ENCODE data around the gene CCDC170.
"Not testable (repeated sequence)": the region's sequence is repeated elsewhere in the genome, so short reads cannot be mapped to it uniquely, and the experiment has no call there.

Gene CCDC170

DNA sequence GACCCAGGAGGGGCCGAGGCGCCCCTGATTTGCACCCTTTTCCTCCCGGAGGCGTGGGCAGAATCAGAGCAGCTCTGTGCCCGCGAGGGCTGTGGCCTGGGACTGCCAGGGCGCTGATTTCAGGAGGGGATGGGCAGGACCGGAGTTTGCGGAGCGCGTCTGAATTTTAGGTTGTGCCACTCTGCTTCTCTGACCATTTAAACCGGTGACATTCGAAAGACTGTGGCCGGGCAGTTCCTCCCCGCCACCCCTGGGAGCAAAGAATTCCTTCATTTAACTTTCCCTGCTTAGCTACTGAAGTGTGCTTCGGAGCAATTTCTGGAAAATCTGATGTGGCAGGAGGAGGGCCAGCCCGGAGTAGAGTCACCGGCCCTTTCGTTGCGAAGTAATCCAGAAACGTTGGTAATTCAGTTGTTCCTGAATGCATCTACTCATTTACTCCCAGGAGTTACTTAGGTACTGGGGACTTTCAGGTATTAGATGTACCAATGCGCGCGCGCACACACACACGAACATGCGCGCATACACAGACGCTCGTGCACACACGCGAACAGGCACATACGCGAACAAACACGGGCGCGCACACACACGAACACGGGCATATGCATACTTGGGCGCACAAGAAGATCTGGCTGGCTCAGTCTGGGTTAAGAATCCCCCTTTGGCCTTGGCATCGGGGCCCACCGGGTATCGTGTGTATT, 568 bp downstream of the CCDC170 start:
- DNase-seq (ENCODE audit: low spot score) (no peak), FAIRE-seq (no peak)

DNA sequence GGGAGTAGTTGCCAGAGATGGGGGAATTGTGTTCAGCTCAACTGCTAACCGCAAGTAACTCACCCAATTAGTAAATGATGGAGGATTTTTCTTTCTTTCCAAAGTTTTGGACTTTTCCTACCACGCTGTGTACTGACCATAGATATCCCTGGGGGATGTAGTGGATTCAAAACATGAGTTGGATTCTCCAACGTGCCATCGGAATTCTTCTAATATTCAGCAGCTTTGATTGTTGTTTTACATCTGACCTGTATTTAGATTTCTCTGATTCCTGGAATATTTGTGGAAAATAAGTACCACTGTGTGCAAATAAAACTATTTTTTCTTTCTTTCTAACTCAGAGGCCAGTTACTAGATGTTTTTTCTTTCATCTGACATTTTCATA, 1.1 kb downstream of the CCDC170 start:
- no peak for FAIRE-seq
- DNase-seq (ENCODE audit: low spot score), result no peak

DNA sequence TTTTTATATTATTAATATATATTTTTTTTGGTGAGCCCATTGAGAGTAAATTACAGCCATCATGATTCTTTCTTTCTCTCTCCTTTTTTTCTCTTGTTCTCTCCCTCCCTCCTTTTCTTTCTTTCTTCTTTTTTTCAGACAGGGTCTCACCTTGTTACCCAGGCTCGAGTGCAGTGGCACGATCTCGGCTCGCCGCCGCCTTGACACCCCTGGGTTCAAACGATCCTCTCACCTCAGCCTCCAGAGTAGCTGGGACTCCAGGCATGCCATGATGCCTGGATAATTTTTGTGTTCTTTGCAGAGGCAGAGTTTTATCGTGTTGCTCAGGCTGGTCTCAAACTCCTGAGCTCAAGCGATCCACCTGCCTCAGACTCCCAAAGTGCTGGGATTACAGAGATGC, 1.6 kb downstream of the CCDC170 start:
- no peak for FAIRE-seq
- no peak for DNase-seq (ENCODE audit: low spot score)

DNA sequence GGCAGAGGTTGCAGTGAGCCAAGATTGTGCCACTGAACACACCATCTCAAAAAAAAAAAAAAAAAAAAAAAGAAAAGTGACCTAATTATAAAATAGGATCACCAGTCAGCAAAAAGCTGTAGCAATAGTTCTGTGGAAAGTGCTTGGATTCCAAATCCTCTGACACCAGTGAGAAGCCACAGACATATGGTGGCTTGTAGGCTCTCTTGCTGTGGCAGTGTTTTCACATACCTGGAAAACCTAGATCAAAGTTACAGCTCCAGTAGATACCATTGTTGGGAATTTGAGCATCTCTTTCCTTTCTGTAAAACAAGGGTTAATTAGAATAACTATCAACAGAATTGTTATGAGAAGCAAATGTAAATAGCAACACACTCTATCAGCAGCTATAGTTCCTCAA, 4.1 kb downstream of the CCDC170 start:
- no peak for FAIRE-seq
- DNase-seq (ENCODE audit: low spot score), result no peak

DNA sequence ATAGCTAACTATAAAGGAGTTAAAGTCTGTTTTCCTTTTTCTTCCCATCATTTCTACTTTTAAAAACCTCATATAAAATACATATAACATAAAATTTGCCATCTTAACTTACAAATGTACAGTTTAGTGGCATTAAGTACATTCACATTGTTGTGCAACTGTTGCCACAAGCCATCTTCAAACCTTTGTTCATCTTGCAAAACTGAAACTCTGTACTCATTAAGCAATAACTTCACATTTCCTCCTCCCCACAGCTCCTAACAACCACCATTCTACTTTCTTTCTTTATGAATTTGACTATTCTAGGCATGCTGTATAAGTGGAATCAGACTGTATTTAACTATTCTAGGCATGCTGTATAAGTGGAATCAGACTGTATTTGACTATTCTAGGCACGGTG, 4.5 kb downstream of the CCDC170 start:
- DNase-seq (ENCODE audit: low spot score) (no peak), FAIRE-seq (no peak)

DNA sequence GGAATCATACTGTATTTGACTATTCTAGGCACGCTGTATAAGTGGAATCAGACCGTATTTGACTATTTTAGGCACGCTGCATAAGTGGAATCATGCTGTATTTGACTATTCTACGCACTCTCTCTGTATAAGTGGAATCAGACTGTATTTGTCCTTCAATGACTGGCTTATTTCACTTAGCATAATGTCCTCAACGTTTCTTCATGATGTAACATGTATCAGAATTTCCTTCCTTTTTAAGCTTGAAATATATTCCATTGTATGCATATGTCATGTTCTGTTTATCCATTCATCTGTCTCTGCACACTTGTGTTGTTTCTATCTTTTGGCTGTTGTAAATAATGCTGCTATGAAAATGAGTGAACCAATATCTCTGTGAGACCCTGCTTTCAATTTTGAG, 5.7 kb downstream of the CCDC170 start:
- FAIRE-seq (no peak), DNase-seq (ENCODE audit: low spot score) (no peak)

DNA sequence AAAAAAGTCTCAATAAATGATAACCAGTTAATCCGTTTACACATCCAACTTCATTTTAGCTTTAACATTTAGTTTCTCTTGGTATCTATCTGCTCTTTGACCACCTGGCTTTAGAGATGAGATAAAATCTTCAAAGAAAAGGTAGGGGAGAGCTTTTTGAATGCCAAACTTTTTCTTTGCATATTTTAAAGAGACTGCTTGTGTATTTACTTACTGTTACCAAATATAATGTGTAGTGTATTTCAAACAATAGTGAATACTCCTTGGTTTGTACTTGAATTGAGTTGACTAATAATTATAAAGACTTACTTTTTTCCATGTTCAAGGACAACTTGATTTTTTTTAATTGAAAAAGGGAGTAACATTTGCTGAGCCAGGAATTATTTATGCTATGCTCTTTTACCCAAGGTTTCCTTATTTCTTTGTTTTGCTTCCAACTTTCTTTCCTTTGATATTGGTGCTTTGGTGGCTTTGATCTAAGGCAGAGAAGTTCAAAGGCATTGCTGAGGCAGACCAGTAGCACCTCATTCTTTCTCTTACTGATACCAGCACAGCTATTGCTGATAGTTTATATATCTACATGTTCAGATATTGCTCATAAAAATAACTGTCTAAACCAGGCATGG, 7.8 kb downstream of the CCDC170 start:
- FAIRE-seq (no peak), DNase-seq (ENCODE audit: low spot score) (no peak)

DNA sequence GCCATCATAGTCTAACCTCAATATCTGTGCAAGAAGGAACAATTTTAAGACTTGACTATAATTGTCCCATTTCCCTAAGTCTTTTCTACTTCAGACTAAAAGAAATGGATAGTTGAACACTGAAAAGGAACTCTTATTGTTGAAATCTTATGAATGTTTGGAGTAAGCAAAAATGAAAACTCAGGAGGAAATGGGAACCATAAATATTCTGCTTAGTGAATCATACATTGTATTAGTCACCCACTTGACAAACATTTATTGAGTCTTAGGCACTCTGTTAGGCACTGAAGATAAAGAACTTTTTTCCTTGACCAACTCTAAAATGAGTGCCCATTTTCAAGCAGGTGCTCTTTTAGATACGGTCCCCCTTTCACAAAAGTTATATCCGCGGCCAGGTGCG, 8.7 kb downstream of the CCDC170 start:
- DNase-seq (ENCODE audit: low spot score) (no peak), FAIRE-seq (no peak)

DNA sequence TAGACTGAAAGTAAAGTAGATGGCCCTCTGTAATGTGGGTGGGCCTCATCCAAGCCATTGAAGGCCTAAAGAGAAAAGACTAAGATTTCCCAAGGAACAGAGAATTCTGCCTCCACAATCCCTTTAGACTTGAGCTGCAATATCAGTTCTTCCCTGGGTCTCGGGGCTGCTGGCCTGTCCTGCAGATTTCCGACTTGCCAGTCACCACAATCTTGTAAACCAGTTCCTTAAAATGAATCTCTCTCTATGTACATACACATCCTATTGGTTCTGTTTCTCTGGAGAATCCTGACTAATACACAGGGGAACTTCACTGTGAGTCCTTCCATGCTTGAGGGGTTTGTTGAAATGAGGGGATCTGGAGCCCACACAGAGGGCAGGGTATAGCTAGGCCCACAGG, 12.9 kb downstream of the CCDC170 start:
- no peak for FAIRE-seq
- no peak for DNase-seq (ENCODE audit: low spot score)

DNA sequence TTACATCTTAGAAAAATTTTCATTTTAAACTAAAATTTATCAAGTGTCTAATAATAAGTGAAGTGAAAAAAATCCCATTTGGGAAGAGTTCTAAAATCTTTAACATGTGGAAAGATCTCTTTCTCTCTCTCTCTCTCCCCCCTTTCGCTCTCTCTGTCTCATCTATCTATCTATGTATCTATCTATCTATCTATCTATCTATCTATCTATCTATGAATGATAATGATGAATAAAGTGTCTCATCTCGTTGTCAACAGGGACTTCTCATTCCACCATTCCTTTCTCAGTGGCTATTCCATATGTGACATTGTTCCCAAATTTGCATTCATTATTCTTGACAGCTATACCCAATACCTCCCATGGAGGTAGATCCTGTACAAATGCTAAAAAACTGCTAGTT, 15.2 kb downstream of the CCDC170 start:
- FAIRE-seq, result no peak
- DNase-seq (ENCODE audit: low spot score), result no peak

DNA sequence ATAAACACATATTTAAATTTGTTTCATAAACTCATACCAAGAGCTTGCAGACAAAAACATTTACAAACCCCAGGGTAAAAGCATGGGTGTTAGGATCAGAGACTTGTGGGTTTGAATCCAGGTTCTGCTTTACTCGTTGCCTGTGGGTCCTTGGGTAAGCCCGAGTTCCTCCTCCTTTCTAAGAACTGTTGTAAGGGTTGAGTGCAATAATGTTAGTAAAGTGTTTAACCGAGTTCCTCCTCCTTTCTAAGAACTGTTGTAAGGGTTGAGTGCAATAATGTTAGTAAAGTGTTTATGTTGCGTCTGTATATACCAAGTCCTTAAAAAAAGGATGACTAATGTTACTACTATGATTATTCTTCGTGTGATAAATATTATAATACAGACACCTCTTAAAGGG, 18.7 kb downstream of the CCDC170 start:
- FAIRE-seq (no peak), DNase-seq (ENCODE audit: low spot score) (no peak)

DNA sequence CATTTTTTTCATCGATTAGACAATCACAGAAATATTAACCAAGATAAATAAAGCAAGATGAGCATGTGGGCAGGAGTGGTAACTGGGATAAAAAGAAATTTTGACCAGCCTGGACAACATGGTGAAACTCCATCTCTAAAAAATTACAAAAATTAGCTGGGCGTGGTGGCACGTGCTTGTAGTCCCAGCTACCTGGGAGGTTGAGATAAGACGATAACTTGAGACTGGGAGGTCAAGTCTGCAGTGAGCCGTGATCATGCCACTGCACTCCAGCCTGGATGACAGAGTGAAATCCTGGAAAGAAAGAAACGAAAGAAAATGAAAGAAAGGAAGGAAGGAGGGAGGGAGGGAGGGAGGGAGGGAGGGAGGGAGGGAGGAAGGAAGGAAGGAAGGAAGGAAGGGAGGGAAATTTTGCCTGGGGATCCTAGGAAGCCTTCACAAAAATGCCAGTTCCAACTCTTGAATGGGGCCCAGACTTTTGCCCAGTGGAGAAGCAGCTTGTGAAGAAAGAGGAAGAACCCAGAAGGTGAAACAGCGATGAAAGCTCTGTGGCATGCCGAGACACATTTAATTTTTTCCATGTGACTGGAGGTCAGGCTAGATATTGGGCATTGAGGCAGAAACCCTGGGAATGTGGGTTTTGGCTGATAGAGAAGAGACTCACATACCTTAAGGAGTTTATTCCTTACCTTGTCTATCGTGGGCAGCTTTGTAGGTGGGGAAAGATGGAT, 20.3 kb downstream of the CCDC170 start:
- DNase-seq (ENCODE audit: low spot score) (no peak), FAIRE-seq (no peak)

DNA sequence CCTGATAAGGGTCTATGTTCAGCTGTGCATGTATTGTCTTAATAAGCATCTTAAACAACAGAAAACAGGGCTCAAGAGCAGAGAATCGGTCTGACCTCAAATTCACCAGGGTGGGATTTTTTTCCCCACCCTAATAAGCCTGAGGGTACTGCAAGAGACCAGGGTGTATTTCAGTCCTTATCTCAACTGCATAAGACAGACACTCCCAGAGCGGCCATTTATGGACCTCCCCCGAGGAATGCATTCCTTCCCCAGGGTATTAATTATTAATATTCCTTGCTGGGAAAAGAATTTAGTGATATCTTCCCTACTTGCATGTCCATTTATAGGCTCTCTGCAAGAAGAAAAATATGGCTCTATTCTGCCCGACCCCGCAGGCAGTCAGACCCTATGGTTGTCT, 25.2 kb downstream of the CCDC170 start:
- DNase-seq (ENCODE audit: low spot score); FAIRE-seq: not testable (repeated sequence)

DNA sequence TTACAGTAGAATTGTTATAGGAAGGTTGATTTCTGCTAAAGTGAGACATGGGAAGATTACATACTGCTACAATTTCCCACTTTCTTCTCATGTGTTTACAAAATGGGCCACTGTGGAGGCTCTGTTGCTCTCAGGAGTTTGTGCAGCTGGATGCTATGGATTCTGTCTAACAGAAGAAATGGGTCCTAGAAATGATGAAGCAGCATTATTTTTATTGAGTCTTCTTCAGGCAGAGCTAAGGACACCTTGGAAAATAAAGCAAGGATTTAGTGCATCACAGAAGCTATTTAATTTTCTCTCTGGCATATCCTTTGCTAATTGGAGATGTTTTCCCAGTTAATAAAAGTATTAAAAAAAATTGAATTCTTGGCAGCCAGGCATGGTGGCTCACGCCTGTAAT, 29.2 kb downstream of the CCDC170 start:
- DNase-seq (ENCODE audit: low spot score), result no peak
- no peak for FAIRE-seq

DNA sequence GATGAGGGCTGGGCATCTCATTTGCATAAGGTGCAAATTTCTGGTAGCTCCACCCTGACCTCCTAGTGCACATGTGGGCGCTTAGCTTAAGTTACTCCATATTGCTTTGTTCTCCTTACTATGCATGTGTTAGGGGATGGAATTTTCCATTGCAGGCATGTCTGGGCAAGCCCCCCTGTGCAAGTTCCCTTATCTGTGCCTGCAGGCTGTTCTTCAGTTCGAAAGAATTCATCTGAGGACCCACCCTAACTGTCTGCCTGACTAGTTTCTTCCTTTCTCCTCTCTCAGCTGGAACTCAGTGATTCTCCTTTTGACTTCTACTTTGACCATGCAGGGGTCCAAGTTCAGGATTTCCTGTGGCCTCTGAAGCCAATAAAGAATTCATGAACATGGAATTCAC, 30.2 kb downstream of the CCDC170 start:
- DNase-seq (ENCODE audit: low spot score) (no peak), FAIRE-seq (no peak)

DNA sequence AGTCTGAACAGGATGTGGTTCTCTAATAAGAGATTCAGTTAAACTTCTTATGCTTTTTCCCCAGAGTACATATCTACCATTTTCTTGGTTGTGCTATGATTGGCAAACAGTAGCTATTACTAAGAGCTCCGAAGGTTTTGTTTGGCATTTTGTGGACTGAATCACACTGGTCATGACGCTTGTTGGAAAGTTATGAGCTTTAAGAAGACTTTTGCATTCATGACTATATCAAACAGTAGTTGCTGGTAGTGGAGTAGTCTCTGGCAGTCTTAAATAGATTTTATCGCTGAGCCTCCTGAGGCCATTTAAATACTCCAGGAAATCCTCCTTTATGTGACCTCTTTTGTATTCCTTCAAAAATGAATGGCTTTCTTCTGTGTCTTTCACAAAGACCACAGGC, 40.8 kb downstream of the CCDC170 start:
- FAIRE-seq (no peak), DNase-seq (ENCODE audit: low spot score) (no peak)

DNA sequence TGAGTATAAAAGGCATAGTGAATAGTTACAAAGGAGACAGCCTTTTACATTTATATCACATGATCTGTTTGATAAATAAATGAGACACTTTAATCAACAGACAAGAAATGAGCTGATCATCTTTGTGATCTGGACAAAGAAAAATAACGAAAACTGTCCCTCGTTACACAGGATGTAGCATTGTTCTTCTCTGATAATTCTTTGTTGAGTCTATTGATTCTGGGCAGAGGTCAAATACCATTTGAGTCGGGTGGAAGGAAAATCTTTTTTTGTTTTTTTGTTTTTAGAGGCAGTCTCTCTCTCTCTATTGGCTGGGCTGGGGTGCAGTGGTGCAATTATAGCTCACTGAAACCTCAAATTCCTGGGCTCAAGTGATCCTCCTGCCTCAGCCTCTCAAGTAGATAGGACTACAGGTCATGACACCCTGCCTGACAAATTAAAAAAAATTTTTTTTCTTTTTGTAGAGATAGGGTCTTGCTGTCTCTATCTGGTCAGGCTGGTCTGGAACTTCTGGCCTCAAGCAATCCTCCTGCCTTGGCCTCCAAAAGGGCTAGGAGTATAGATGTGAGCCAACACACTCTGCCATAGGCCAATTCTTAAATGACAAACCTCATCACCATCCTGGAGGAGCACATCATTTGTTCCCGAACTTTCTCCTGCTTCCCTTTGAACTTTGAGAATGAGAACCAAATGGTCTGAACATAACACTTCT, 41.8 kb downstream of the CCDC170 start:
- DNase-seq (ENCODE audit: low spot score), result no peak

DNA sequence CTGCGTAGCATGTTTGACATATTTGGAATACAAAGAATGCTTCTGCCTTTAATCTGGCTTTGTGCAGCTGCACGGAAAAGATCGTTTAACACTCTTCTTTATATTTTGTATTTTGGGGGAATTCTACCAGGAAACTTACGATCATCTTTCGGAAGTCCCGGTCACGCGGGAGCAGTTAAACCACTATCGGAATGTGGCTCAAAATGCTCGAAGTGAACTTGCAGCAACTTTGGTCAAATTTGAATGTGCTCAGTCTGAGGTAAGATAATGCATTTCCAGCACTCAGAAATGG, 42.3 kb downstream of the CCDC170 start:
- FAIRE-seq (no peak), DNase-seq (ENCODE audit: low spot score) (no peak)

More for the DNA sequence above, 41.8 kb downstream of the CCDC170 start:
- FAIRE-seq, result no peak

DNA sequence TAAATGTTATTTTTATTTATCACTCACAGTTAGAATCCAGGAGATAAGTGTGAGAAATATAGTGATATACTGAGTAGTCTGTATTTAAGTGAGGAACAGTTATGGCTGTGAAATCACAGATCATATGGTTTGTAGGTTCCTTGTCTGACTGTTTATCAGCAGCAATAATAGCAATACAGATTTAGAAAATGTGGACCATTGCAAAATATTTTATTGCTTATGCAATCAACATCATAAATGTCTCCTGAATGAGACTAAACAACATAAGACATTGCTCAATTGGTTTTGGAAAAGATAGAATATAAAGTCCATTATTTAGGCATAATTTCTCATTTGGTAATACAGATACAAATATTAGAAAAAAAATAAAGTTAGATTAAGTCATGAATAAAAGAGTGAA, 43.7 kb downstream of the CCDC170 start:
- DNase-seq (ENCODE audit: low spot score) (no peak), FAIRE-seq (no peak)

DNA sequence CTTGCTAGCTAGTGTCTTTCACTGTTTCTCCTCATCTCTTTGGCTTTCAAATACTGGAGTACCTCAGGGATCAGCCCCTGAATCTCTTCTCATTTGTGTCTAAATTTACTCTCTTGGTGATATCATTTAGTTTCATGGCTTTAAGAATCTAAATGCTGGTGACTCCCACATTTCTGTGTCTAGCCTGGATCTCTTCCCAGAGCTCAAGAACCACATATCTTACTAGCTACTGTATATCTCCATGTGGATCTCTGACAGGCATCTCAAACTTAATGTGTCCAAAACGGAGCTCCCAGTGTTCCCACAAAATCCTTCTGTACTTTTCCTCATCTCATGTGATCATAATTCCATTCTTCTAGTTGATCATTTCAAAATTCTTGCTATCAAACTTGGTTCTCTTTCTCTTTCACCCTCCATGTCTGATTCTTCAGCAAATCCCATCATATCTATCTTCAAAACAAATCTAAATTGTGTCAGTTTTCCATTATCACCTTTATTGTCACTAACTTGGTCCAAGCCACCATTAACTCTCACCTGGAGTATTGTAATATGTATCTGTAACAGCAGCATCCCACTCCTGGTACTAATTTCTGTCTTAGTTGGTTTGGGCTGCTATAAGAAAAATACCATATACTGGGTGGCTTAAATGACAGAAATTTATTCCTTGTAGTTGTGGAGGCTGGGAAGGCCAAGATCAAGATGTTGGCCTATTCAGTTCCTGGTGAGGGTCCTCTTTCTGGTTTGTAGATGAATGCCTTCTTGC, 45.9 kb downstream of the CCDC170 start:
- FAIRE-seq (no peak), DNase-seq (ENCODE audit: low spot score) (no peak)

DNA sequence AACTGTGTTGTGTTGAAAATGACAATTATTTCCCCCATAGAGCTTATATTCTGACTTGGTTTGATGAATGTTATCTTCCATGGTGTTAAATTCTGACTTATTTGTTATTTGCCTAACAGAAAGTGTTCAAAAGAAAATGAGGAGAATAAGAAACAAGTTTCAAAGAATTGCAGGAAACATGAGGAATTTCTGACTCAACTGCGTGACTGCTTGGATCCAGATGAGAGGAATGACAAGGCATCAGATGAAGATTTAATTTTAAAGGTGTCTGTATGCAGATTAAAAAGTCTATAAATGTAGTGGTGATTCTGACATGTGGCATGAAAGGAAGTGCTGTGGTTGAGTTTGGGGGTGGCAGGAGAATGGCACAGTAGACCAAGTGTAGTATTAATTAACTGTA, 50.6 kb downstream of the CCDC170 start:
- no peak for FAIRE-seq
- no peak for DNase-seq (ENCODE audit: low spot score)

DNA sequence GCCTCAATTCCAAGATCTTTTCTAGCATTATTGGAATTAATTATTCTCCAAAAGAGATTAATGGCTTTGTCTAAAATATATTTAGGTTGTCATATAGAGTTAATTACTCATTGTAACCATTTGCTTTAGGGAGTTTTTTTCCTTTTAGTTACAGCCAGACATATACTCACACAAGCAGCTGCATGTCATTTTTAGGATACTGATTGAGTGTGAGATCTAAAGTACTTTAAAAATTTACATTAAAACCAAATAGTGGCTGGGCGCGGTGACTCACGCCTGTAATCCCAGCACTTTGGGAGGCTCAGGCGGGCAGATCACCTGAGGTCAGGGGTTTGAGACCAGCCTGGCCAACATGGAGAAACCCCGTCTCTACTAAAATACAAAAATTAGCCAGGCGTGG, 51.1 kb downstream of the CCDC170 start:
- FAIRE-seq; DNase-seq (ENCODE audit: low spot score): not testable (repeated sequence)

All from RCC 7860 (cell line).